GM19467 (cell line): ENCODE results near the gene FSTL5.

ENCODE experiments used
- ATAC-seq: cut with Tn5 transposase; IDR thresholded peaks from one replicate; pipeline ENCODE4 v1.9.1; 2021; ENCODE audit warnings: mild to moderate bottlenecking, moderate library complexity; ENCODE audit not compliant: unreplicated experiment

FSTL5 gene

GRCh38 chr4:161717084-161717483 is 446.7 kb downstream of the FSTL5 start:
- ATAC-seq = no peak

- ATAC-seq = no peak
These were observed 448.9 kb downstream of the FSTL5 start for GRCh38 chr4:161714931-161715330.

DNA sequence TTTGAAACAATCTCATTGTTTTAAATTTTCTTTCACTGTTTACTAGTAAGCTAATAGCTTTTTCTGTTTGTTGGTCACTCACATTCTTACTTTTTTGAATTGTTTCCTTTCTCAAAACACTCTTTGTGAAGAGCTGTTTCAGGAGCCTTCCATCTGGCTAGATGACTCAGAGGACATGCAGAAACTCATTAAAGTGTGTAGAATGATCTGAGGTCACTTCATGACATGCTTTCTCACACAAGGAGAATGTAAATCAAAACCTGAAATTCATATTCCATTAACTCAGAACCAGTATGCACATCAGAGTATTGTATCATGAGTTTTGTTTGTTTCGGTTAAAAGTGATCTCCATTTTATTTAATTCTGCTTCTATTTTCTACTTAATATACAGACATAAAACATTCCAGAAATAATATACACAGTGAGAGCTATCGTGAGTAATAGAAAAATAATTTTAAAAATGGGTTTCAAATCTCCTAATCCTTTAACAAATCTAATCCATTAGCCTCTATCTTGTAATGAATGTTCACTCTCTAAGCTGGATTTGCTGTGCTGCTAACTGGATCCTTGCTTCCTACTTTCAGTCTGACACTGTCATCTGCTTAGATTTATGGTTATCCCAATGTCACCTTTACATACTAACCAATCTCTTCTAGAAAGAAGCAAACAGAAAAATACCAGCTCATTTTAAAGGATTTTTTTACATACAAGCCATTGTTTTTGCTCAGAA is 449.6 kb downstream of the FSTL5 start:
- ATAC-seq = no peak

DNA sequence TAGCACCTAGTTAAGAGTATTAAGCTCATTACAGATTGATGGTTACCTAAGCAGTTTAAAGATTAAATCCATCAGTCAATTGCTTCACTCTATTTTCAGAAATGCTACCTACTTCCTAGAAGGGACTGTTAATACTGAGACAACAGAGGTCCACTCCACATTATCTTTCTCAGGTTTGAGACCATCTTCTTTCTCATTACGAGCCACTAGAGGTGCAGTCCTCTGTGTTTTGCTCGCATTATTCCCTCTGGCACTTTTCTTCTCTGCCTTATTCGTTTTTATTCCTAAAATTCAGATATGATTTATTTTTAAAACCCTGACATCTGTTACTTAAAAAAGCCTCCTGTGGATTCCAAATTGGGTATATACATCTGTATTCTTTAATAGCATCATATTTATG is 459.1 kb downstream of the FSTL5 start:
- ATAC-seq = no peak

DNA sequence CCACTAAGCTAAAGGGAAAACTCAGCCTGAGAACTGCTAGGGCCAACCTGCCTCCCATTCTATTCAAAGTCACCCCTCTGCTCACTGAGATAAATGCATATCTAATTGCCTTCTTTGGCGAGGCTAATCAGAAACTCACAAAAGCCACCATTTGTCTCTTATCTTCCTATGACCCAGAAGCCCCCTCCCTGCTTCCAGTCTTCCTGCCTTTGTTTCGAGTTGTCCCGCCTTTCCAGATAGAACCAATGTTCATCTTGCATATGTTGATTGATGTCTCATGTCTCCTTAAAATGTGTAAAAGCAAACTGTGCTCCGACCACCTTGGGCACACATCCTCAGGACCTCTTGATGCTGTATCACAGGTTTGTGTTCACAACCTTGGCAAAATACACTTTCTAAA is 459.8 kb downstream of the FSTL5 start:
- ATAC-seq = no peak

DNA sequence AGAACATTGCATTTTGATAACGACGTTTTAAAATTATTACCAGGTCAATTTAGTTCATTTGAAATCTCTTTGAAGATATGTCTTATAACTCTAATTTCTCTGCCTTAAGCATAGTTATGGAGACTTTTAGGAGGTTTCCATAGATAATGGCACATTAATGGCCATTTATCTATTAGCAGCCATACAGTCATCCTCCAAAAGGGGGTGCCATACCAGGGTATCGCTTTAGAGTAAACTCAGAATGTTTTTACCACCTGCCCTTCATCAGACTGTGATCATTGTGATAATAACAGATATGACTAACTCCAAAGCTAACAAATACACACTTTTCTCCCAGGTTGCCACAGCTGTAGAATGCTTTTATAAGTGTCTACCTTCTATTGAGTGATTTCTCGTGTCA is 461.5 kb downstream of the FSTL5 start:
- no peak for ATAC-seq

DNA sequence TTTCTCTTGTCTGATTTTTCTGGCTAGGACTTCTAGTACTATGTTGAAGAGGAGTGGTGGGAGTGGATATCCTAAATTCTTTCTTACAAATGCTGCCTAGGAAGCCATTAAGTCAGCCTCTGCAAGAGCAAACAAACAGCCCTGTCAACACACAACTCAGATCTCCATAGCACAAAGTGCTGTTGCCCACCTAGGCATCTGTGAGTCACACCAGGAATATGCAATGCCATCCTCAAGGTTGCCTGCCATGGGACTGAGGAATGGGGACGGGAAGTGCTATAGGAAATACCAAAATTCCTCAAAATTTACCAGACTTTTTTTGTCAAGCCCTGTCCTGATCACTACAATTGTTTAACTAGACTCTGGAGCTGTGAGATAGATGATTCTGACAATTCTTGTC is 466.9 kb downstream of the FSTL5 start:
- ATAC-seq = no peak

DNA sequence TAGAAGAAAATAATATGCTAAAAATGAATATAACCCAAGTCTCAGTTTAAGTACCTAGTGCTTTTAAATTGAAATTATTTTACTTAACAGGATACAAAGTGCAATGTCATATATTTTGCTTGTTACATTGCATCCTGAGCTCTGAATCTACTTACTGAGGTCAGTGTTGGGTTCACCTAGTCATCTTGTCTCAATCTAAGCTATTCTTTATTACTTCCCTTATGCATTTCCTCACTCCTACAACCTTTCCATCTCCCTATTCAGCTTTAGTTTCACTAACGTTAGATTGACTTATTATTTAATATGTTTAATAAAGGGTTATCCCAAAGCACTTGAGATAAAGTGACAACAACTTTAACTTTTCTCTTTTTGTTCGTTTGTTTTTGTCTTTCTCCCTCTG is 483.7 kb downstream of the FSTL5 start:
- ATAC-seq = no peak

DNA sequence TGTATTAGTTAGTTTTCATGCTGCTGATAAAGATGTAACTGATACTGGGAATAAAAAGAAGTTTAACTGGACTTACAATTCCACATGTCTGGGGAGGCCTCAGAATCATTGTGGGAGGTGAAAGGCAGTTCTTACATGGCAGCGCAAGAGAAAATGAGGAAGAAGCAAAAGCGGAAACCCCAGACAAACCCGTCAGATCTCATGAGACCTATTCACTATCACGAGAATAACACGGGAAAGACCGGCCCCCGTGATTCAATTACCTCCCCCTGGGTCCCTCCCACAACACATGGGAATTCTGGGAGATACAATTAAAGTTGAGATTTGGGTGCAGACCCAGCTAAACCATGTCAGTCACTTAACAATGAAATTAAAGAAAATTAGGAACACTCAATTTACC is 499.1 kb downstream of the FSTL5 start:
- no peak for ATAC-seq

- no peak for ATAC-seq
These were observed 500.0 kb downstream of the FSTL5 start for GRCh38 chr4:161663844-161664243.

DNA sequence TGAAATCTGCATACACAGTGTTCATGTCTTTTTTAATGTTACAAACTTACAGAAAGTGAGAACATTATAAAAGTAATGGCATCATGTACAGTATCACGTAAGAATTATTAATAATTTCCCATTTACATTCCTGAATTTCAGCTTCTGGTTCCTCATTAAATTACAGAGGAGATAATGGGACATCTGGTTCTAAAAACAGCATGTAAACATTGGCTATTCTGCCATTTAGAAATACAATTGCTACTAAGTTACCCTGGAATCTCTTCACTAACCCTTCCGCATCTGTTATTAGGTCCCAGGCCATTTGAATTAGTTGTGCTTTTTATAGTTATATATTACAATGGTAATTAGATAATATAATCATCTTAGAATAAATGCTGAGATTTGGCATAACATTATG is 505.1 kb downstream of the FSTL5 start:
- ATAC-seq = no peak

DNA sequence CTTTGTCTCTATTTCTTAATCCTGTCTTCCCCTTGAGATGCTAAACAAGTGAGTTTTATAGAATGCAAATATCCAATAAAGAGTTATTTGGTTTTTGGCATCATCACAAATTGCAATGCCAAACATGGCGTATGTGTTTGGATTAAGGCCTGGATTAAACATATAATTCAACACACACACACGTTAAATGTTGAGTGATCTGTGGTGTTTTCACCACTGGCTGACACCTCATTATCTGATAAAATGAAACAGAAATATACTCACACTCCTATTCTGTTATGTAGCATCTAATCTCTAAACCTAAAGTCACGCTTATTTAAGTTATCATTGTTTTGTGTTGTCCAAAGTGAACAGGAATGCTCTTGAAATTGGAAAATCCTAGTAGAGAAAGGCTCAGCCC is 506.2 kb downstream of the FSTL5 start:
- ATAC-seq = no peak

DNA sequence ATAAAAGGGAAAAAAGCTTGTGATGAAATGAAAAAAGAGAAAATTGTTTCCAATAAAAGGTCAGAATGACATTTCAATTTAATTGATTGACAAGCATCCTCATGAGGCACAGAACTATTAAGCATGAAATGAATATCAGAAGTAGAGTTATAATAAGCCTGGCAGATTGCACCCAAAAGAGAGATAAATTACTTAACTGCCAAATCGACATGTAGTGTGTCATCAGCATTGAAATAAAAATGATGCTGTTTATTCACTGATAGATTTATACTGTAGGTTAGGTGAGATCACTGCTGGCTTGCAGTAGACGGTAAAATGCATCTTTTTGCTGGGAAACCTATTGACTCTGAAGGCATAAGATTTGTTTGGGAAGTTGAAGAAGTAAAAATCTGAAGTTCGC is 507.2 kb downstream of the FSTL5 start:
- no peak for ATAC-seq

- ATAC-seq = no peak
These were observed 508.7 kb downstream of the FSTL5 start for GRCh38 chr4:161655148-161655547.

DNA sequence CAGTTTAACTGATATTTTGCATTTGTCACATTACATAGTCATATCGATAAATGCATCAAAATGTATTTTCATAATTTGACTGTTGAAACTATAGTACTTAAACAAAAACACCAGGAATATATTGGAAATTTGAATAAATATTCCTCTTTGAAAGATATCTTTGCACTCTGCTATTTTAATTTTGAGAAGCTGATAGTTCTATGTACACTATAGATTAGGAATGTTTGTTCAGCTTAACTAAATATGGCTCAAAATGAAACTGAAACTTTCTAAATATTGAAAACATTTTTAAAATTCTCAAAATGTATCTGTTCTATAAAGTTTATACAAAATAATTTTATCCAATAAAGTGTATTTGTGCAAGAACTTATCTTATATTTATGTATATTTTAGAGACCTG is 510.1 kb downstream of the FSTL5 start:
- ATAC-seq = no peak

DNA sequence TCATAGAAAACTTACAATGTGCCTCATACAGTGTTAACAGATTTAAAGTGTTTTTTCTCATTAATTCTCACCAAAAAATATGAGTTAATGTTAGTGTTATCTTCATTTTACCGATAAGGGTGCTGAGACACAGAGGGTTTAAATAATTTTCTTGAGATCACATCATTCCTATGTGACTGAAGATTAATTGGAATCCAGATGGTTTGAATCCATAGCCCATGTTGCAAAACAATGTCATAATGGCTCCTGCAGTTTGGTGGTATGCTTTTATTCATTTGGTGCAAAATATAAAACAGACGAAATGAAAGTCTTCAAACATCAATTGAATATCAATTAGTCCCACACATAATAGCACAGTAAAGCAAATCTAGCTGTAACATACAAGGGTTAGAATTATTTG is 512.2 kb downstream of the FSTL5 start:
- no peak for ATAC-seq

GRCh38 chr4:161650812-161651211 is 513.0 kb downstream of the FSTL5 start:
- no peak for ATAC-seq

DNA sequence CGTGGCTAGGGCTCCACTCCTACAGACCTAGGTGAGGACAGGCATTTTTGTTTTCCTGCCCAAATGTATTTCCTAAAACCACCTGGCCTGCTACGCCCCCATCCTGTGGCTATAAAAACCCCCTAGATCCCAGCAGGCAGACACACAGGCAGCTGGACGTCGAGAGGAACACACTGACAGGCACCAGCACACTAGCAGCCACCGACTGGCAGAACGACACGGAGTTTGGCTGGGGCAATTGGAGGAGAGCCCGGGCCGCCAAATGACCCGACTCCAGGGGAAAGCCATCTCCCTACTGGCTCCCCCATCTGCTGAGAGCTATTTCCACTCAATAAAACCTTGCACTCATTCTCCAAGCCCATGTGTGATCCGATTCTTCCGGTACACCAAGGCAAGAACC is 516.0 kb downstream of the FSTL5 start:
- no peak for ATAC-seq

GRCh38 chr4:161642708-161643107 is 521.1 kb downstream of the FSTL5 start:
- no peak for ATAC-seq

DNA sequence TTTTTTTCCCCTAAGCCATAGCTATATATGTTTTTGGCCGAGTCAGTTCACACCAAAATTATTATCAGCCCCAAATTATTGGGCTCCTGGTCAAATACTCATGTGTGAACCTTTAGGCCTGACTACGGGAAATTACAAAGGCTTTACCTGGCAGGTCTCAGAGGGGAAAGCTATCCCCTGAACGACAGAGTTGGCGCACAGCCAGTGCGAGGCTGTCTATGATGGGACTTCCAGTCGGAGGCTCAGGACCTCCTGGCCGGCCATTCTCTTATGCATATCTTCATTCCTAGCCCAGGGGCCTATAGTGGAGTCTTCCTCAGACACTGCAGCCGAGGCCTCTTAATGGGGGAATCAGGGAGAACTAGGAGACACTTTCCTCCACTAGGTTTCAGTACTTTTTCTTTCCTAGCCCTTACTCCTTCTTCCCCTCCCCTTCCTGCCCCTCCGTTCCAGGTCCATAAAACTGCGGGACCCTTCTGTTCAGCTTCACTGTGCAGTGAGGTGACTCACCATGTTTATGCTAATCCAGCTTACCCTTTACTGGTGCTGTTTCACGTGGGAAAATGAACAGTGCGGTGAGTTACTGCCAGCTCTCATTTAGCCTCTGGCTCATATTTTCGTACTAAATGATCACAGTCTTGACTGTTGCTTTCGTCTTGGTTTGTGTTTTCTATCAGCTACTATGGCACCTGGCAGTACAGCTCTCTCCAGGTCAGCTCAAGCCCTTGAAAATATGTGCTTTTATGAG is 533.9 kb downstream of the FSTL5 start:
- ATAC-seq = no peak

DNA sequence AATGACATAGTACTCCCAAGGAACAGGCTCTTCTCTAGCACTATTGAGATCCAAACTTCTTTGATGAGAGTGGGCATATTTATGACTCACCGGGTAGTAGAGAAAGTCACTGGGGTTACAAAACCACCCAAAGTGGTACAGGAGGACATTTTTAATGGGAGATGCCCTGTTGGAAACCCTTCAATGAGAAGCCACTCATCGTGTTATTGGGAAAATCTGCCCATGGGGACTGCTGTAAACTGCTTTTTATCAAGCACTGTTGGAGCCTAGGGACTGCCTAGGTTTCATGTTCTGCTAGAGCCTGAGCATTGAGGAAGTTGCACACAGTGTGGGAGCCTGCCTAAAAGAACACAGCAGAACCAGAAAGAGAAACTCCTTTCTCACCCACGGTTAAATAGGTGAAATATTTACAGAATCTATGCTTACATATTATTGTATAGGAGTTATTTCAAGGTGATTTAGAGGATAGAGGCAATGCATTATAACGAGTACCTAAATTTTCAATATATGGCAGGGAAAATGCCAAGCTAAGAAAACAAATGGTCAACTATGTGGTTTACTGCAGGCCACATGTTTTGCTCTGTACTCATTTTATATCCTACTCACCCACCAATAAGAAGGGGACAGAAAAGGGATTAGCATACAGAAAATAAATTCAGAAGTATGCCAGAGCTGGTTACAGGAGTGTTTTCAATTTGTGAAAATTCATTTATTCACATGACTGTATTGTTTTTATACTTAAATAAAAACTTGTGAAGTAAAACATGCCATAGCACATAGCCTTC is 559.1 kb downstream of the FSTL5 start:
- ATAC-seq = no peak

DNA sequence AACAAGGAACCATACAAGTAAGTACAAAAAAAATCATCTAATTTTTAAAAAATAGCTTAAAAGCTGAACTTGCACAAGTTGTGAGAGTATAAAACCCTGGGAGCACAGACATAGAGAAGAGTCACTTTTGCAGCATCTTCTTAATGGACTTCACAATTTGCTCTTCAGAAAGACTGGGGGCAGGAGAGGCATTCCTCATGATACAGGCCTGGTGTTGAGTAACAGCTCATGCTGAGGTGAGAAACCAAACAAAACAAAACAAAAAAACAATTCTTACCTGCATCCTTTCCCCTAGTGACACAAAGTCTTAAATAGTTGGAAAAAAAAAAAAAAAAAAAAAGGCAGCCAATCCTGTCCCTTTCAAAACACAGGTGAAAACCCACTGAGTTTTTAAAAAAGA is 562.8 kb downstream of the FSTL5 start:
- no peak for ATAC-seq
